ENCODE data around the gene MORF4L2.
"Not testable (repeated sequence)": the region's sequence is repeated elsewhere in the genome, so short reads cannot be mapped to it uniquely, and the experiment has no call there.

Gene MORF4L2

DNA sequence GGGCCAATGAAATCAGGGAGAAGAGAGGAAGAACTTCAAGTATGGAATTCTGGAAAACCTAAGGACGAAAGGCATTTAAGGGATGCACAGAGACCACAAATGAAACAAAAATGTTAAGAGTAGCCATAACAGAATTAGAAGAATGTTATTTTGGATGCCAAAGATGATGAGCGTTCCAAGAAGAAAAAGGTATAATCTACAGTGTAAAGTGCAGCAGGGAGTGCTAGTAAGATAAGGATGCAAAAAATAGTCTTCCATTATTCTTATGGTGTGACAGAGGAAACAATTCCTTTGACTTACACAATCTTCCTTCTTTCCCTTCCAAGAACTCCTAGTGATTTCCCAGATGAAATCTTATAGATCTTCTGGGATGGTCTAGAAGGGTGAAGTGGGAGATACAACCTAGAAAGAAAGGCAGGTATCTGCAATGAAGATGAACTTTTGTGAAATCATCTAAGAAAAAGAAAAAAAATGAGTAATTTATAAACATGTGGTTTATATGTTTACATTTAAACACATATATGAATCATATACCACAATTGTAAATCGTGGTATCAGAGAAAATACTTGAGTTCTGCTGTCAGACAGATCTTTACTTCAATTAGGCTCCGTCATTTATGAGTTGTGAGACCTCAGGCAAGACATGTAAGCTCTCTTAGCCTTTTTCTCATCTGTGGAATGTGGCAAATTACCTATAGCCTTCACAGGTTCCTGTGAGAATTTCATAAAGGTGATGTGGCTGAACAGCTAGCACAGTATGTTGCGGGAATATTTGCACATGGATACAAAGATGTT is 8.1 kb downstream of the MORF4L2 start:
- no peak for DNase-seq

- DNase-seq, result no peak
These were observed 11.7 kb downstream of the MORF4L2 start for GRCh38 chrX:103674531-103675454.

DNA sequence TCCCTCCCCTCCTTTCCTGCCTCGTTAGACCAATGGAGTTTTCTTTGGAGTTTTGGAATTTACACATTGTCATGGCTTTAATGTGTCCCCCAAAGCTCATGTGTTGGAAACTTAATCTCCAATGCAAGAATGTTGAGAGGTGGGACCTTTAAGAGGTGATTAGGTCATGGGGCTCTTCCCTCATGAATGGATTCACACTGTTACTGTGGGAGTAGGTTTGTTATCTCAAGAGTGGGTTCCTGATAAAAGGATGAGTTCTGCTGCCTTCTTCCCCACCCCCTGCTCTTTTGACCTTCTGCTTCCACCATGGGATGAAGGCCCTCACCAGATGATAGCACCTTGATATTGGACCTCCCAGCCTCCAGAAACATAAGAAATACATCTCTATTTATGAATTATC is 16.8 kb downstream of the MORF4L2 start:
- DNase-seq, result no peak

DNA sequence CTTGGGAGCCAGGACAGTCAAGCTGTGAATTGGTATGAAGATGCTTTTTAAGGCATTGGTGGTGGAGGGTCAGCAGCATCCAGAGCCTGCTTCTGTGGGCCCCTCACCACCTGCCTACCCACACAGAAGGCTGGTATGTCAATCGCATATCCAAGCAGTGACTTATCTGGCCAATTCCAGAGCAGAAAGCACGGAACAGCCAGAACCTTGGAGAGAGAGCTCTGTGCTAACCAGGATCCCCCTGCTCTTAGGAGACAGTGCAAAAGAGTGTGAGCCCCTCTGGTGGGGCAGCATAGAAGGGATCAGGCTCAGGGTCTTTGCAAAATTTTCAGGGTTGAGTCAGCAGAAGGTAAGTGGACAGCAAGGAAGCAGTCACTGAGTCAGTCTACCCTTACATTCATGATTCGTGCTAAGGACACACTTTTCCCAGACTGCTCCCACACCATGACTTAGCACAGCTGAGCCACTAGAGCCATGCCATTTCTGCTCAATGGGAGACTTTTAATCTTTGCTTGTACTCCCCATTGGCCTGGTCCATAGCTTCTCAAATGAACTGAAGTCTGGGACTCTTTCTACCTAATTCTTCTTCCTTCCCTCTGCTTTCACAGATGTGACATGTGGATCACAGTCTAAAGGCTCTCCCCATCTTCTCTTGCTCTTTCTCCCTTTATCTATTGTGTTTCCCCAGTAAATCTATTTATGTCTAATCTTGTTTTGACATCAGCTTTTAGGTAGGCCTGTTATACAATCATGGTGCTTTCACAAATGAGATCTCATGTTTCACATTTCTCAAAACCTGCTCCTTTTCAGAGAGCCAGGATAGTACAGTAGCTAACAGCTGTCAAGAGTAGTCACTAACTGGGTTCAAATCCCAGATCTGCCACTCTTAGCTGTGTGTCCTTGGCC is 20.0 kb downstream of the MORF4L2 start:
- DNase-seq, result no peak

DNA sequence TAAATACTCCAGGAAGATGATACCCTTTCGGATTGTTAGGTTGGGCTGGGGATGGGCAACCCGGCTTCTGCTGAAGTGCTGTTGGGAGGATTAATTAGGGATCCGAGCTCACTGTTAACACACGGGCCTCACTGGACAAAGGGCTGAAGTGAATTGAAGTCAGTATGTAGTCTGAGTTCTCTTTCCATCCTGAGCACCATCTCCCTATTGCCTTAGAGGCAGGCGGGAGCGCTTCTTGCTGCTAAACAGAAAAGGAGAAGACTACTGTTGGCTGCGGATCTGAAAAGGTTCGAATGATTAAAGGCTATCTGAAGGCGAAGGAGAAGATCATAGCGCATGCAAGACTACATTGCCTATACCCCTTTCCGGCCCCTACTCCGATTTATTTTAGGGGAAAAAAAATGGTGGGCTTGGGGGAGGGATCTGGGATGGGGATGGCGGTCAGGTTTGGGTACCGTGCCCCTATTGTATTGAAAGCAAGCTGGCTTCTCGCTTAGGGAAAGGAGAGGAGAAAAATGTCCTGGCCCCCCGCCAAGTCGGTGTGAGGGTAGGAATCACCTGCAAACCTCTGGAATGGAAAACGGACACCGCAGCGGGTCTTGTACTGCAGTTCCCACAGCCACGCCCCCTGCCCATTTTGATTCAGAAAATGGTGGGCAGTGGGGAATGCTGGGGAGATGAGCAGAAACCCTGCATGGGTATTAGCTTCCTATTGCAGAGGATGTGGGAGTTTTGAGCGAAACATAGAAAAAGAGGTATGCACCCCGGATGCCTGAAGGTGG is 22.3 kb downstream of the MORF4L2 start:
- no peak for DNase-seq

- DNase-seq, result not testable (repeated sequence)
These were observed 27.0 kb downstream of the MORF4L2 start for GRCh38 chrX:103659460-103659859.

DNA sequence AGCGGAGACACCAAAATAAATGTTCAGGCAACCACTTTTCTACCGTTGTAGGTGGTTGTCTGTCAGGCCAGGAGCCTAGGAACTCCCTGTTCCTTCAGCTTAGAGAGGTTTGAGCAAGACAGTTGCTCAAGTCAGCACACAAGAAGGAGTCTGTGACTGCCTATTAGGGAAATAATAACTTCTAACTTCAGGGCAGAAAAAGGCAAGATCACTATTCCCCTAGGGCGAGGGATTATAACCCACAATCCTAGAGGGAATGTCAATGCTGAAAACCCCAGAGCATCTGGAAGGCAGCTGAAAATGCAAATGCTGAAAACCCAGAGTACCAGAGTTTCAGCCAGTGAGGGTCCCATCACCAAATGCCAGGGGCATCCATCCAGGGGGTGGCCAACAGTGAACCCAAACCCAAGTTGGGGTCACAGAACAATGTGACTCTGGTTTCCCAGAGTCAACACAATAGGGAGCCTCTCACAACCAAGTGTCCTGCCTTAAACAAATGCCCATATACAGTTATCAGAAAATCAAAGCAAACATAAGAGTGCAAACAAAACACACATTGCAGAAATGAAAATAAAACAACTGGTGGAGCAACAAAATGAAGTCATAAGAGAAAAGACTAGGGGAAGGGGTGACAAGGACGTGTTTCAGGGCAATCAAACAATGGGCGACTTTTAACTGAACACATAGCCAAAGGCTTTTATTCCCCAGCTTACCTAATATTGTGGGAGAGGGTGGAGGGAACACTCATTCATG is 27.6 kb downstream of the MORF4L2 start:
- no peak for DNase-seq

GRCh38 chrX:103657066-103657465 is 29.4 kb downstream of the MORF4L2 start:
- not testable (repeated sequence) for DNase-seq

DNA sequence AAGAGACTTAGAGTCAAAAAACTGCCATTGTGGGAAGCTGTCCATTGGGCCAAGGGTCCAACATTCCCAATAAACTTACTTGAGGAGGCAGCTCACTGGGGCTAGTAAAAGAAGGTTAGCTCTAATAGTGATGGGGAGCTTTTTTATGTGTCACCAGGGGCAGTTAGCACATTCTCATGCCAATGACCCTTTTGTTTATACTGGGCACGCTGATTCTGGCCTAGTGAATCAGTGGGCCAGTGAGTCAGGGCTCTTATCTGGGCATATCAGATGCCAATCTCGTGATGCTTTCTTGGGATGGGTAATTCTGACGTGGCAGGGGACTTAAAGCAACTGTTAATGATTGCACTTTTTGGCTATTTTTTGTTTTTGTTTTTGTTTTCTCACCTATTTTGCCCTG is 29.9 kb downstream of the MORF4L2 start:
- no peak for DNase-seq

DNA sequence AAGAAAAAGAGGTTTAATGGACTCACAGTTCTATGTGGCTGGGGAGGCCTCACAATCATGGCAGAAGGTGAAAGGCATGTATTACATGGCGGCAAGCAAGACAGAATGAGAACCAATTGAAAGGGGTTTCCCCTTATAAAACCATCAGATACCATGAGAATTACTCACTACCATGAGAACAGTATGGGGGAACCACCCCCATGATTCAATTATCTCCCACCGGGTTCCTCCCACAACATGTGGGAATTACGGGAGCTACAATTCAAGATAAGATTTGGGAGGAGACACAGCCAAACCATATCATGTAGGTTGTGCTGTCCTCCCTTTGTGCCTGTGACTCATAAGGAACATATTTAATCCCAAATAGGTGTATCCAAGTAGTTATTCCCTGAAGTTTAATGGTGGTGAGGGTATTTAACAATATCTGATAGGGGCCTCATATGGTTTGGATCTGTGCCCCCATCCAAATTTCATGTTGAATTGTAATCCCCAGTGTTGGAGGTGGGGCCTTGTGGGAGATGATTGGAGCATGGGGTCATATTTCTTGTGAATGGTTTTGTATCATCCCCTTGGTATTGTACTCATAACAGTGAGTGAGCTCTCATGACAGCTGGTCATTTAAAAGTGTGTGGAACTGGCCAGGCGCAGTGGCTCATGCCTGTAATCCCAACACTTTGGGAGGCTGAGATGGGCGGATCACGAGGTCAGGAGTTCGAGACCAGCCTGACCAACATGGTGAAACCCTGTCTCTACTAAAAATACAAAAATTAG is 31.1 kb downstream of the MORF4L2 start:
- not testable (repeated sequence) for DNase-seq

- no peak for DNase-seq
These were observed 35.2 kb downstream of the MORF4L2 start for GRCh38 chrX:103651151-103651773.

- no peak for DNase-seq
These were observed 38.9 kb downstream of the MORF4L2 start for GRCh38 chrX:103647630-103648029.

GRCh38 chrX:103644125-103644524 is 42.4 kb downstream of the MORF4L2 start:
- no peak for DNase-seq

DNA sequence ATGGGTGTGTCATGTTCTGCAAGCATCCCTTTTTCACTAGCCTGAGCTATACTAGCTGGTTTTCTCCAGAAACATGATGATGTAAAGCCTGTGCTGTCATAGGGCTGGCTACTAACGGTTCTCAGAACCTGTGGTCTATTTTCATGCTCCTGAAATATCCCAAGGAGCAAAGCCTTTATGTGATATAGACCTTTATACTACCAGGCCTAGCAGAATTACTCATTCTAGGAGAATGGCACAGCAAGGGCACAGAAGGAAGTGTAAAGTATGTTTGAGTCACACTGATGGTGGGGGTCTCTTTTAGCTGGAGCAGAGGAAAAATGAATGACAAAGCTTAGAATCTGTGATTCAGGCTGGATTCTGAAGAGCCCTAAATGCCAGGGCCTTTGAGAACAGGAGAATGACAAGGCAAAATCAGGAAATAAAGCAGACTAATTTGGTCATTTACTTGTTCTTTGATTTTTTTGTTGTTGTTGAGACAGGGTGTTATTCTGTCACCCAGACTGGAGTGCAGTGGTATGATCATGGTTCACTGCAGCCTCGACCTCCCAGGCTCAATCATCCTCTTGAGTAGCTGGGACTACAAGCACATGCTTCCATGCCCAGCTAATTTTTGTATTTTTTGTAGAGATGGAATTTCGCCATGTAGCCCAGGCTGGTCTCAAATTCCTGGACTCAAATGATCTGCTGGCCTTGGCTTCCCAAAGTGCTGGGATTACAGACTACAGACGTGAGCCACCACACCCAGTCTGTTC is 45.9 kb downstream of the MORF4L2 start:
- no peak for DNase-seq

DNA sequence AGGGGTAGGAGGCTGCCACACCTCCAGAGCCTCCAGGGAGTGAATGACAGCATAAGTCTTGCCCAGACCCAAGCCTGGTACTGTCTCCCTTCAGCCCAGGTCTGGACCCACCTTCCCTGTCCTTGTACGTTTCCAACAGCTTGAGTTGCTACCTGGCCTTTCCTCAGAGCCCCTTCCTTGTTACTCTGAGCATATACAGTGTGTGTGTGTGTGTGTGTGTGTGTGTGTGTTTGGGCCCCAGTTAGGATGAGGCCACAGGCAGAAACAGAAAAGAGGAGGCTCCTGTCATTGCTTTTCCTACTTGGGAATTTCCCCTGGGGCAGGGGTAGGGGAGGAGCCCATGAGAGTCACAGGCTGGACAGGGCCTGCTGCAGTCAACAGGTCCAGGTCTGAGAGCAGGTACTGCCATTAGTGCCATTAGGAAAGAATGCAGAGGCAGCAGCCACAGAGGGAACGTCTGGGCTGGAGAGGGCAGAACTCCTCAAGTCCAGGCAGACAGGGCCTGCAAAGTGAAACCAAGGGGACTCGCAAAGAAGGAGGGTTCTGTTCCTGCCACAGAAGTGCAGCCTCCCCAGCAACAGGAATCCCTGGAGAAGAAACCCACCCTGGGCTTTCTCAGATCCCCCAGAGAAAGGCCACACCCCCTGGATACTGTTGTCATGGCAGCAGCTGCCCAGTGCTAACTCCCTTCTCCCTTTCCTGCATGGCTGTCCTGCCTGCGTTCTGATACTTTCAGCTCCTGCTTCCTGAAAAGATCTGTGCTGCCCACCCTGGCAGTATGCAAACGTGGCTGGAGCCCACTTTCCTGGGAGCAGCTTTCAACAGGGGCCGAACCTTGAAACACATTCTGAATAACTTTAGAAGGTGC is 47.8 kb downstream of the MORF4L2 start:
- DNase-seq, result not testable (repeated sequence)

- DNase-seq, result no peak
These were observed 48.7 kb downstream of the MORF4L2 start for GRCh38 chrX:103637604-103638338.

DNA sequence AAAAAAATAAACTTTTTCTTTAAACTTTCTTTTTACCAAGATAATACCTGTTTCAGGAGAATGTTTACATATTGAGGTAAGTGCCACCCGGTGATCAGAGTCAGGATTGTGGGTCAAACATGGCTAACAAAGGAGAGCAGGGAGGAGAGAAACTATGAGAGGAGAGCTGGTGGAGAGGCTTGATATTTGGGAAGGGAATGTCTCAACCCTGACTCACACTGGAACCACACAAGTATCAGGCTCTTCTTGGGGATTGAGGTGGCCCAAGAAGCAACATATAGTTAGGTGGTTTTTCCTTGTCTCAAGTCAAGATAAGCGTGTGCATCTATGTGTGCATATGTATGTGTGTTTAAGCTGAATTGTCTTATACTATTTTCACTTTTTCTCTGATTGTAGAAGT is 51.1 kb downstream of the MORF4L2 start:
- DNase-seq, result no peak

Data from NCI-H2171 treated with DMSO at 0.1 percent for 48 hours (cell line).